Measurements from ENCODE around the gene APOA4.

APOA4 gene

DNA sequence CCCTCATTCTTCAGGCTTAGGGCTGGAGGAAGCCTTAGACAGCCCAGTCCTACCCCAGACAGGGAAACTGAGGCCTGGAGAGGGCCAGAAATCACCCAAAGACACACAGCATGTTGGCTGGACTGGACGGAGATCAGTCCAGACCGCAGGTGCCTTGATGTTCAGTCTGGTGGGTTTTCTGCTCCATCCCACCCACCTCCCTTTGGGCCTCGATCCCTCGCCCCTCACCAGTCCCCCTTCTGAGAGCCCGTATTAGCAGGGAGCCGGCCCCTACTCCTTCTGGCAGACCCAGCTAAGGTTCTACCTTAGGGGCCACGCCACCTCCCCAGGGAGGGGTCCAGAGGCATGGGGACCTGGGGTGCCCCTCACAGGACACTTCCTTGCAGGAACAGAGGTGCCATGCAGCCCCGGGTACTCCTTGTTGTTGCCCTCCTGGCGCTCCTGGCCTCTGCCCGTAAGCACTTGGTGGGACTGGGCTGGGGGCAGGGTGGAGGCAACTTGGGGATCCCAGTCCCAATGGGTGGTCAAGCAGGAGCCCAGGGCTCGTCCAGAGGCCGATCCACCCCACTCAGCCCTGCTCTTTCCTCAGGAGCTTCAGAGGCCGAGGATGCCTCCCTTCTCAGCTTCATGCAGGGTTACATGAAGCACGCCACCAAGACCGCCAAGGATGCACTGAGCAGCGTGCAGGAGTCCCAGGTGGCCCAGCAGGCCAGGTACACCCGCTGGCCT, 7.2 kb upstream of the APOA4 start:
- no peak for DNase-seq (ENCODE audit: low read depth in 2 of 2)

DNA sequence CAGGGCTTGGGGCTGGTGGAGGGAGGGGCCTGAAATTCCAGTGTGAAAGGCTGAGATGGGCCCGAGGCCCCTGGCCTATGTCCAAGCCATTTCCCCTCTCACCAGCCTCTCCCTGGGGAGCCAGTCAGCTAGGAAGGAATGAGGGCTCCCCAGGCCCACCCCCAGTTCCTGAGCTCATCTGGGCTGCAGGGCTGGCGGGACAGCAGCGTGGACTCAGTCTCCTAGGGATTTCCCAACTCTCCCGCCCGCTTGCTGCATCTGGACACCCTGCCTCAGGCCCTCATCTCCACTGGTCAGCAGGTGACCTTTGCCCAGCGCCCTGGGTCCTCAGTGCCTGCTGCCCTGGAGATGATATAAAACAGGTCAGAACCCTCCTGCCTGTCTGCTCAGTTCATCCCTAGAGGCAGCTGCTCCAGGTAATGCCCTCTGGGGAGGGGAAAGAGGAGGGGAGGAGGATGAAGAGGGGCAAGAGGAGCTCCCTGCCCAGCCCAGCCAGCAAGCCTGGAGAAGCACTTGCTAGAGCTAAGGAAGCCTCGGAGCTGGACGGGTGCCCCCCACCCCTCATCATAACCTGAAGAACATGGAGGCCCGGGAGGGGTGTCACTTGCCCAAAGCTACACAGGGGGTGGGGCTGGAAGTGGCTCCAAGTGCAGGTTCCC, 6.5 kb upstream of the APOA4 start, which contains the start of gene APOC3:
Gene APOC3 (plus strand): TSS at position 383 of the 659 bp plus-strand sequence. CDS start 676 bp downstream, outside the sequence.
- DNase-seq (ENCODE audit: low read depth in 2 of 2), result no peak

DNA sequence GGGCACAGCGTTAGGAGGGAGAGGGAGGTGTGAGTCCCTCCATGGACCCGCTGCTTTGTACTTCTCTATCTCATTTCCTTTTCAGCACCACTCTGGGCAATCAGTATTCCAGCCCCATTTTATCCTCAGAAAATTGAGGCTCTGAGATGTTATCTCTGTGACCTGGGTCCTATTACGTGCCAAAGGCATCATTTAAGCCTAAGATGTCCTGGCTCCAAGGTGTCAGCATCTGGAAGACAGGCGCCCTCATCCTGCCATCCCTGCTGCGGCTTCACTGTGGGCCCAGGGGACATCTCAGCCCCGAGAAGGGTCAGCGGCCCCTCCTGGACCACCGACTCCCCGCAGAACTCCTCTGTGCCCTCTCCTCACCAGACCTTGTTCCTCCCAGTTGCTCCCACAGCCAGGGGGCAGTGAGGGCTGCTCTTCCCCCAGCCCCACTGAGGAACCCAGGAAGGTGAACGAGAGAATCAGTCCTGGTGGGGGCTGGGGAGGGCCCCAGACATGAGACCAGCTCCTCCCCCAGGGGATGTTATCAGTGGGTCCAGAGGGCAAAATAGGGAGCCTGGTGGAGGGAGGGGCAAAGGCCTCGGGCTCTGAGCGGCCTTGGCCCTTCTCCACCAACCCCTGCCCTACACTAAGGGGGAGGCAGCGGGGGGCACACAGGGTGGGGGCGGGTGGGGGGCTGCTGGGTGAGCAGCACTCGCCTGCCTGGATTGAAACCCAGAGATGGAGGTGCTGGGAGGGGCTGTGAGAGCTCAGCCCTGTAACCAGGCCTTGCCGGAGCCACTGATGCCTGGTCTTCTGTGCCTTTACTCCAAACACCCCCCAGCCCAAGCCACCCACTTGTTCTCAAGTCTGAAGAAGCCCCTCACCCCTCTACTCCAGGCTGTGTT, 5.8 kb upstream of the APOA4 start:
- no peak for DNase-seq (ENCODE audit: low read depth in 2 of 2)

DNA sequence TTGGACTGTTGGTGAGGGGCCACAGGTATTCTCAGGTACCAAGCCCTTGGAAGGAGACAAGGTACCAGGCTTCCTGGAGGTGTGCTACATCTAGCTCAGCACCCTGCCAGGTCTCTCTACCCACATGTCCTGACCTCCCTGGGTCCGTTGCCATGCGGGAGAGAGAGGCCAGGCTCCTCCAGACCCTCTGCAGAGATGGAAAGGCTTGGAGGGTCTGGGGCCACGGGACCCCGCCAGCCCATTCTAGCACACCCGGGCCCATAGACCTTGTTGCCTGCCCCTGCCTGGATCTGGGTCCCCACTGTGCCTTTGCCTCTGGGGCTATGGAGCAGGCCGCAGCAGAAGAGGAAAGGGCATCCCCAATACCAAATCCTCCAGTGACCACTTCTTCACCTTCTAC, 4.4 kb upstream of the APOA4 start:
- no peak for DNase-seq (ENCODE audit: low read depth in 2 of 2)

DNA sequence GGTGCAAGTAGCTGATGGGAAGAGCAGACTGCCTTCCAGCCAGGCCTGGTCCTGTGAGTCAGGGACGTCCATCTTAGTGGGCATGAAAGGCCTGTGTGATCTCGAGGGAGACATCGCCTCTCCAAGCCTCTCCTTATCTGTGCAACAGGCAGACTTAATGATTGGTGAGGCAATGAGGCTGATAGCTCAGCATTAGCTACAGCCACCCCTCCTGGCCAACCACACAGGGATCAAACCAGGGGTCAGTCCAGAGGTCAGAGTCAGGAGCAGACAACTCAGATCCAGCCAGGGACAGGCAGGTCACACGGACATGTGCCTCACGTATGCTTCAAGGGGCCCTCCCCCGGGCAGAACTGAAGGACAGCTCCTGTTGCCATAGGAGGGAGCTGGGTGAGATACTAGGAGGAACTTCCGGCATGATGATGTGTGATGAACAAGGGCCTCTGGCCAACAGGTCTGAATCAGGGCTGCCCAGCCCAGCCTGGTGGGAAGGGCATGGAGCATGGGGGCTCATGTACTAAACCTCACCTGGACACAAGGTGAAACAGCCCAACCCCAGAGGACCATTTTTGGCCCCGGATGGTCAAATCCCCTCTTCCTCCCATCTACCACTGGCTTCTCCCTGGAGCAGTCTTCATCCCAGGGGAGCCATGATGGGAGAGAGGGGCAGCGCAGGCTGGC, 3.8 kb upstream of the APOA4 start:
- DNase-seq (ENCODE audit: low read depth in 2 of 2), result no peak

DNA sequence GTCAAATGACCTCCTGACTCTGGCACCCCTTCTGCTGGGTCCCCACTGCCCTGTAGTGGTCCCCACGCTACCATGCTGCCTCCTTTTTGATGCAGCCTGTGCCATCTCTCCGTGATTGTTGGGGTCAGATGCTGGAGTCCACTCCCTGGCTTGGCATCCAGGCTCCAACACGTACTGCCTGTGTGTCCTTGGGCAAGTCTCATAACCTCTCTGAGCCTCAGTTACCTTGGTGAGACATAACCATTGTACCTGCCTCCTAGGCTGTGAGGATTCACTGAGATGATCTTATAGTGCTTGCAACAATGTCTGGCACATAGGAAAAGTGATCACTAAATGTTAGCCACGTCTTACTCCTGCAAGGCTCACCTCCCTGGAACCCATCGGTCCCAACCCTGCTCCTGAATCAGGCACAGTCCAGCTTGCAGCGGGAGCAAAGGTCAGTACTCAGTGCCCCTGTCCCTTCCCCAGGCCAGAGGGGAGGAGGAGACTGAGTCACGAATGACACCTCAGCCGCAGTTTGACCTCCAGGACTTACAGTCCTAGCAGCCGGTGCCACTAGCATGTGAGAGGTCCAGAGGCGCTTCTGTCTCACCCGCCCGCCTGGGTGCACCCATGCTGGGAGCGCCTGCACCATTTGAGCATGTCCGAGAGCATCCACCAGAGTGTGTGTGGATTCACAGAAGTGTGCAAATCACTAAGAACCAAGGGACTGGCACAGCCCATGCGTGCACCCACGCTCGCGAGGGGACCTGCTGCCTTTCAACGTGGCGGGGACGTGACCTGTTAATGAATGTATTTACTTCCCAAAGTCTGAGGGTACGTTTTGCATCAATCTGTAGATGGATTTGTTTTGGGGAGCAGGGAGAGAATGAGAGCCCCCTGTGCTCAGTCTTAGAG, 3.0 kb upstream of the APOA4 start:
- DNase-seq (ENCODE audit: low read depth in 2 of 2), result no peak

DNA sequence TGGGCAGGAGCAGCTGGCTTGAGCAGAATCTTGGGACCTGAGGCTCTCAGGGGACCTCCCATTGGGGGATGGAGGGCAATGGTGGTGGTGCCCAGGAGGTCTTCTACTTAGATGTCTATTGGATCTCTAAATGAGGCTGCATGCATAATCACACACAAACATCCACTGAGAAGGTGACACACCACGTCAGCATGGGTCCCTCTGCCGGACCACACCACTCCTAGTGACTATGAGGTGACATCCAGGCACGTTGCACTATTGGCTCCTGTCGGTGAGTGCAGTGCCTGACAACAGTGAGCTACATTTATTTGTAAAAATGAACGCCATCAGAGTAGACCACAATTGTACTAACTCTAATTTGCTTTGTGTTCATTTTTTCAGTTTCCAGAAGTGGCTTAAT, 2.3 kb upstream of the APOA4 start:
- no peak for DNase-seq (ENCODE audit: low read depth in 2 of 2)

DNA sequence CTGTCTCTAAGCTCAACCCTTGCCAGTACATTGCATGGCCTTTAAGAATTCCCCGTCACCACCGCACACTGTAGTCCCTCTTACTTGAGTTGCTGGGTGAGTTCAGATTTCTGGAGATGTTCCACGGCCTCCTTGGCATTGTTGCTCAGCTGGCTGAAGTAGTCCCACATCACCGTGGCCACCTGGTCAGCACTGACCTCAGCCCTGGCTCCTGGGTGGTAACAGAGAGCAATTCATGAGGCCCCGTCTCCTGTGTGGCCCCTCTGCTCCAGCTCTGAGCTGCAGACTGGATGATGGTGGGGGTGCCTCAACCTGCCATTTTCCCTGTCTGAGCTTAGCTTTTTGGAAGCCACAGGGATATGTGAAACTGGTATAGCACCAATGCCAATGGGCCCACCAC, 529 bp downstream of the APOA4 start:
- no peak for DNase-seq (ENCODE audit: low read depth in 2 of 2)

DNA sequence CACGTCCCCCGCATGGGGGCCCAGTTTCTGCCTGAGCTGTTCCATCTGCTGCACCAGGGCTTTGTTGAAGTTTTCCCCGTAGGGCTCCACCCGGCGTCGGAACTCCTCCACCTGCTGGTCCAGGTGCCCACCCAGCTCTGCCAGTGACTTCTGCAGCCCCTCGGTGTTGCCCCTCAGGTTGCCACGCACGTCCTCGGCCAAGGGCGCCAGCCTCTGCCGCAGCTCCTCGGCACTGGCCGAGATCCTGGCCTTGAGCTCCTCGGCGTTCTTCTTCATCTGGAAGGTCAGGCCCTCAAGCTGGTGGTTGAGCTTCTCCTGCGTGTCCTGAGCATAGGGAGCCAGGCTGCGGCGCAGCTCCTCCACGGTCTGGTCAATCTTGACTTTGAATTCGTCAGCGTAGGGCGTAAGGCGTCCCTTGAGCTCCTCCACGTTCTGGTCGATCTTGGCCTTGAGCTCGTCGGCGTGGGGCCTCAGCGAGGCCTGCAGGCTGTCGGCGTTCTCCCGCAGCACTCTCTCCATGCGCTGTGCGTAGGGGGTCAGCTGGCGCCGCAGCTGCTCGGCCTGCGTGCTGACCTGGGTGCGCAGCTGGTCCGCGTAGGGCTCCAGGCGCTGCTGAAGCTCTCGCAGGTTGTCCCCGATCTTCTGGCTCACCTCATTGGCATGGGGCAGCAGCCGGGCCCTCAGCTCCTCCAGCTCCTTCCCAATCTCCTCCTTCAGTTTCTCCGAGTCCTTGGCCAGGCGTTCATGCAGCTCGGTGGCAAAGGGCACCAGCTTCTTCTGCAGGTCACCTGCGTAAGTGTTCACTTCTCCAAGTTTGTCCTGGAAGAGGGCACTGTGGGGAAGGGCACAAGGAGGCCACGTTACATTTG, 1.8 kb downstream of the APOA4 start:
- no peak for DNase-seq (ENCODE audit: low read depth in 2 of 2)

DNA sequence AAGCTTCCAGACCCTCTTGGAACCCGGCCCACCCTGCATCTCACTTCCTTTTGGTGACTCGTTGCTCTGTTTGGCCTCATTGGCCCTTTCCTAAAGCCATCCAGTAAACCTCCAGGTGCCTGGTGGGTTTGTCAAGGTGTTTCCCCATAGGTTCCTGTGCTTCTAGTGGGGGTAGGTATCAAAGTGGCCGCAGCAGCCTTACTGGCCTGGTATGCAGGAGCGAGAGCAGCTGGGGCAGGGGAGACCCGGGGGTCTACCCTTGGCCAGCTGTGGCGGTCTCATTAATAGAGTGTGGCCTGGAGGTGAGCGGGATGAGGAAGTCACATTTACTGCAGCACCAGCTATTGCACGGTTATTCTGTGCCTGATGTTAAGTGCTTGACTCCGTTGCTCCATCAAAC, 4.1 kb downstream of the APOA4 start:
- no peak for DNase-seq (ENCODE audit: low read depth in 2 of 2)

DNA sequence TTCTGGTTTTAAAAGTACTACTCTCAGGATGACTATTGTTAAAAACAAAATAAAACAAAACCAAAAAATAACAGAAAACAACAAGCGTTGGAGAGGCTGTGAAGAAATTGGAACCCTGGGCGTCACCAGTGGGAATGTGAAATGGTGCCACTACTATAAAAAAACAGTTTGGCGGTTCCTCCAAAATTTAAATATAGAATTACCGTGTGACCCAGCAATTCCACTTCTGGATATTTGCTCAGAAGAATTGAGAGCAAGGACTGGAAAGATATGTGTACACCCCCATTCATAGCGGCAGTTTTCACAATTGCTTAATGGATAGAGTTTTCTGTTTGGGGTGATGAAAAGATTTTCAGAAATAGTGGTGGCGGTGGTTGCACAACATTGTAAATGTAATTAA, 8.6 kb downstream of the APOA4 start:
- DNase-seq (ENCODE audit: low read depth in 2 of 2), result no peak

DNA sequence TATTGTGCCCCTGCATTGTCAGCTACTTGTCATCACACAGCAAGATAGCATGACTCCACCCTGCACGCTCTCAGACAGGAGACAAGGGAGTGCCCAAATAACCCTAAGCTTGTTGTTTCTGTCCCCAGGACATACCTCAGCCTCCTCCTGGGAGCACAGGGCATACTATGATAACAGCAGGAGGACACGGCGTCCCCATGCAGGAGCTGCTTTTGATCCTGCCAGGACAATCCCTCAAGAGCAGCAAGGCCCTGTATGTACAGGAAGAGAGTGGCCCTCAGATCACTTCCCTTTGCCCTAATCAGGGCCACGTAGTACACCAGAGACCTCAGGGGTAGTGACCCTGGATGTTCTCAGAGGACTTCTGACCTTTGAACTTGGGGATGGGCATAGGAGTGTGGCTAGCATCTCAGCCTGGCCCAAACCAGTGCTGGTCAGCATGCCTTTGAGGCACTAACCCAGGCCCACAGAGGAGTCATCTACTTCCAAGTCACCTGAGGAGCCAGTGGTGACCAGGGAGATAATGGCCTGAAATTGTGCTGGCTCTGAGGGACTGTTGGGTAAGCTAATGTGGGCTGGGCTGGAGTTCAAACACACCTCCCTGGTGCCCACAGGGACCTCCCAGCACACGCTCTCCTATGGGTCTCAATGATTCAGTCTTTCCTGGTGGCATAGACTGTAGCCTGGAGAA, 9.2 kb downstream of the APOA4 start:
- no peak for DNase-seq (ENCODE audit: low read depth in 2 of 2)

DNA sequence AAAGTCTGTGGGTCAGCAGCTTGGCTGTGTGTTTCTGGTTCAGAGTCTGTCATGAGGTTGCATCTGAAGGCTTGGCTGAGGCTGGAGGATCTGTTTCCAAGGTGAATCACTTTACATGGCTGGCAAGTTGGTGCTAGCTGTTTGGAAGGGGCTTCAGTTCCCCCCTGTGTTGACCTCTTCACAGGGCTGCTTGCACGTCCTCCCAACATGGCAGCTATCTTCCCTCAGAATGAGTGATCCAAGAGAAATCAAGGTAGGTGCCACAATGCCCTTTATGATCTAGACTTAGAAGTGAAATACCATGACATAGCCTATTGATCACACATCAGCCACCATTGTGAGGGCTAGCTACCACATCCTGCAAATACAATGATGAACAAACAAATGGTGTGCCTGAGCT, 9.9 kb downstream of the APOA4 start:
- DNase-seq (ENCODE audit: low read depth in 2 of 2), result no peak

DNA sequence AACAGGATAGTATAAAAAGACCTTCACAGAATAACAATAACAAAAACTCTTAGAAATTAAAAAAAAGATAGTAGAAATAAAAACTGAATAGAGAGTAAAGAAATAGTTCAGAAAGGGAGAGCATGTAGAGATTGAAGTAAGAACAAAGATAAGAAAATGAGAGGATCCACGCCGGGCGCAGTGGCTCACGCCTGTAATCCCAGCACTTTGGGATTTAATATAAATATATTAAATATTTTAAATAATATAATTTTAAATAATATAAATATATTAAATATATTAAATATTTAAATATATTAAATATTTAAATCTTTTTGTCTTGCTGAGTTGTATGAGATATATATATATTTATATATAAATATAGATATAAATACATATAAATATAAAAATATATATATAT, 11.0 kb downstream of the APOA4 start:
- no peak for DNase-seq (ENCODE audit: low read depth in 2 of 2)

DNA sequence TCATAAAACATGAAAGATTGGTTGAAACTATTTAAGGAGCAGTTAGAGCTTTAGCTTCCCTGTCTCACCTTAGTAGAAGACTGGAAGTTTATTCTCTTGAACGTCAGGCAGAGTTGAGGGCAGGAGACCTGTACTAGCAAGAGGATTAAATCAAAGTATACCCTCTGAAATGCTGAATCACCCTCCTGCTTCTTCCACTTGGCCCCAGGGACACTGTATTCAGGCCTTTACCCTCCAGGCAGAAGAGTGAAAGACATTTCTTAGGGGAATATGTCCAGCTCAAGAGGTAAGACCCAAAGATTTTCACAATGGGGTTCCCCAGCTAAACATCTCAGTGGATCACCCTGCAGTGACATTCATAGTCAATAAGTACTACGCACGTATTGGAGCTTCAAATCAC, 11.9 kb downstream of the APOA4 start:
- no peak for DNase-seq (ENCODE audit: low read depth in 2 of 2)

DNA sequence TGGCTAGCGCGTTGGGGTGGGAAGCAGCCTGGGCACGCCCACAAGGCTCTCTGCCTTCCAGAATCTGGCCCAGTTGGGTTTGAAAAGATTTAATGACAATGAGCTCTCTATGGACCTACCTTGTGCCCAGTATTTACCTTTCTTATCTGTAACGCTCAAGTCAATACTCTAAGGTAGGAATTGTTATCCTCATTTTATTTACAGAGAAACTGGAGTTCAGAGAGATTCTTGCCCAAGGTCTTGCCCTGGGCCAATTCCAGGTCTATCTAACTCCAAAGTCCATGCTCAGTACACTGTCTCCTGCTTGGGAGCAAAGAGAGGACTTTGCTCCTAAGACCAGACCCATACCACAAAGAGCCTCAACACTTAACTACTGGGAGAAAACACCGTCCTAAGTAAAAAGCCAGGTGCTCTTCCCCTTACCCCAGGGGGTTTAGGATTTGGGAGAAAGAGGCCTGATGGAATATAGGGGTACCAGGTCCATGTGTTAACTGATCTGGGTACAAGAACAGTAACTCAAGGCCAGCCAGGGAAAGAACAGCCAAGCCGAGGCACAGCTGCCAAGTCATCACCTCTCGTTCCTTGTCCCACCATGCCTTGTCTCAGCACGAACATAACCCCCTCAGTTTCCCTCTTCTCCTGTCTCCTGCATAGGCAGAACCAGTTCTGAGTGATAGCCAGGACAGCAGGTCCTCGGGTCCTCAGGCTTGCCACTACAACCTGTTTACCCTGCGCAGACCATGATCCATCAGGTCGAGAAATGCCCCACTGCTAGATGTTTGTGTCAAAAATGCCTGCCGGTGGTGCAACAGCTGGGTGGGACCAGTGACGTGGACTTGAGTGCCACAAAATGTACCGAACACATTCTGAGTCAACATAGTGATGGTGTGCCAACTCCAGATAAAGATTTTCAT, 14.6 kb downstream of the APOA4 start:
- no peak for DNase-seq (ENCODE audit: low read depth in 2 of 2)

DNA sequence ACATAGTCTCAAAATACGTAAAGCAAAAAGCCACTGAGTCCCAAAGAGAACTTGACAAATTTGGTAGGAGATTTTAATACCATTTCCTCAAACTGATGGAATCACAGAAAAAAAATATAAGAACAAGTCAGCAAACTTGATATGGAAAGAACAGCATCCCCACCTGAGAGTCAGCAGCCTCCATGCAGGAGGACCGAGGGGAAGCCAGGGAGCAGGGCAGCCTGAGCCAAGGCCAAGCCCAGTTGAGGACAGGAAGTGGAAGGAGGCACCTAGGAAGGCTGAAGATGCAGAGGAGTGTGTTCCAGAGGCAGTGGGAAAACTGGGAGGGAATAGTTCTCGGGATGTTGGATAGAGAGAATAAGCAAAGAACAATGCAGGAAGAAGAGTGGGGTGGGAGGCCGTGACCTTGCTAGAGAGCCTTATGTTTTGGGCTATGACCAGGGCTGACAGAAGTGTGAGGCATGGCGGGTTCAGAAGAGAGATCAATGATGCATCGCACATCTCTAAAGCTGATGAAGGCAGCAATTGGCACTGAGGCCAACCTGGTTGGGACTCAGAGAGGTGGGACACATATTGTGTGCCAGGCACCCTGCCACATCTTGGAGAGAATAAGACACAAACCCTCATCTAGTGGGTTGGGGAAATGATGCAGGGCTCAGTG, 15.4 kb downstream of the APOA4 start:
- DNase-seq (ENCODE audit: low read depth in 2 of 2), result no peak

DNA sequence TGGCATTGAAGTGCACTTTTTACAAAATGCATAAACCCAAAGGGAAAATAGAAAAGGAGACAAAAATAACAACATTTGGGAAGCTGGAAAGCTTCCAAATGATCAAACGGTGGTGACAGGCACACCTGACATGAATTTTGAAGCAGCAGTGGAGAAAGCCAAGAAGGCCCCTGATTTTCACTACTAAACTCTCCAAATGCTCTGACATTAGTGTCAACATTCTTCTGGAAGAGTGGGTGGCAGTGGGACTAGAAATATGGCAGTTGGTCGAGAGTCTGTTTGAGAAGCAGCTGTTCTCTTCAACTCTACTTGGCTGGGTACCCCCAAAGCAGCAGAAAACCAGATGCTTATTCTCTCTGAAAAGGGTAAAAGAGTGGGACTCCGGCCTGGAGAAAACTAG, 19.1 kb downstream of the APOA4 start:
- no peak for DNase-seq (ENCODE audit: low read depth in 2 of 2)

Data from activated CD4-positive, alpha-beta T cell treated with anti-CD3 and anti-CD28 coated beads for 24 hours (primary cell).